Epithelial cell of prostate (primary cell): ENCODE measurements around the gene CFAP77.
A peak's percentile ranks its signal among the peaks of the same experiment; 100 is the strongest.
"Not testable (repeated sequence)": the region's sequence is repeated elsewhere in the genome, so short reads cannot be mapped to it uniquely, and the experiment has no call there.

Source experiments
- DNase-seq: peaks from one replicate; pipeline ENCODE4 v3.0.0-alpha.2; 2011; ENCODE audit warnings: low read depth, low spot score
- H3K27ac ChIP-seq: fragments of 450-650 bp; 2 replicates; pipeline ENCODE4 v1.5.1; 2017; ENCODE audit warnings: mild to moderate bottlenecking

The CFAP77 gene

GRCh38 chr9:132409828-132410528 lies at the start of gene CFAP77:
Gene CFAP77, plus strand, starts transcription at chr9:132410211. Its CDS starts 61 bp downstream, at chr9:132410272.
- no peak within 1 kb of the TSS for H3K27ac ChIP-seq
- no peak for DNase-seq

DNA sequence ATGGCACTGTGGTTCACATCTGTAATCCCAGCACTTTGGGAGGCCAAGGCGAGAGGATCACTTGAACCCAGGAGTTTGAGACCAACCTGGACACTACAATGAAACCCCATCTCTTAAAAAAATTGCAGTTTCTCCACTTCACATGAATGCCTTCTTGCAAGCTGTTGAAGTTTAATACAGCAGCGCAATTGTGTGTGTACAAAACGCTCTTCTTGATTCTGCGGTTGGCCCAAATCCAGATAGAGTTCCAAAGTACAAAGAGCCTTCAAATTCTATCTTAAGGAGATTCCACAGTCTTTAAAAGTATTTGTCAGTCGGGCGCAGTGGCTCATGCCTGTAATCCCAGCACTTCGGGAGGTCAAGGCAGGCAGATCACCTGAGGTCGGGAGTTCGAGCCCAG lies 45.9 kb upstream of the CFAP77 start:
- H3K27ac ChIP-seq = no peak overlapping the region
- no peak for DNase-seq

- no peak overlapping the region for H3K27ac ChIP-seq
- DNase-seq = no peak
Measured at GRCh38 chr9:132365986-132366385, 44.0 kb upstream of the CFAP77 start.

DNA sequence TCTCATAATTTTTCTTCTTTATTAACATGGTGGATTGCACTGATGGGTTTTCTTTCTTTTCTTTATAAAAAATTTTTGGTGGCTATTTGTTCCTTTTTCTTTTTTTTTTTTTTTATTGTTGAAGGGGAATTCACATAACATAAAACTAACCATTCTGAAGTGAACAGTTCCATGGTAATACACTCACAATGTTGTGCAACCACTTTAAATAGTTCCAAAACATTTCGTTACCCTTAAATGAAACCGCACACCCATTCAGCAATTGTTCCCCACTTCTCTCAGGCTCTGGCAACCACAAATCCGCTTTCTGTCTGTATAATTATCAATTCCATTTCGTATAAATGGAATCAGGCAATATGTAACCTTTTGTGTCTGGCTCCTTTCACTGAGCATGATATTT lies 43.5 kb upstream of the CFAP77 start:
- H3K27ac ChIP-seq = no peak overlapping the region
- DNase-seq = no peak

DNA sequence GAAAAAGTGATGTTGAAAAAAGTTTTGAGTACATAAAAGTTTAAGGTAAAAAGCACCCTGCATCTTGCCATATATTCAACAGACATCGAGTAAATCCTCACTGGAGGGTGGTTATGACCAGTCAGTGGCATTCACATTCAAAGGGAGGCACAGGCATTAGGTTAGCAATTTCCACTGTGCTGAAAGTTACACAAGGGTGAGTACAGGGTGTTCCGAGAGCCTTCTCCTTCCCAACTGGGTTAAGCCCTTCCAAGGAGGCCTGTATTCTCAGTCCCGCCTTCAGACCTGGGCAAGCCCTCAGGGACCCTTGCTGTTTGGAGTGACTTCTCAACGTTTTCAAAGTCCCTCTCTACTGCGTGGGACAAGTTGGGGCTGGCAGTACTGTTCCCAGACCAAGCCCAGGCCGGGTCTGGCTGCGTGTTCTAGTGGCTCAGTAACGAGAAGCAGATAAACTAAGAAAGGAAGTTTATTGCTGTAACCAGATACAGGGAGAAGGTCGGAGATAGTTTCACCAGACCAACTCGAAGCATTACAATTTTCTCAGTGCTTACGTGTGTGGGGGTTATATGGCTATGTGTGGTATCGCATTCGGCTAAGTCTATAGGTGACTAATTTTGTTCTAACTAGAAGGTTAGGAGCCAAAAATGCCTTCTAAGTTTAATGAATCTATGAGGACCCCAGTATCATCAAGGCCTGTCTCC lies 42.2 kb upstream of the CFAP77 start:
- DNase-seq = no peak
- H3K27ac ChIP-seq = peak overlapping the region; percentile 6

DNA sequence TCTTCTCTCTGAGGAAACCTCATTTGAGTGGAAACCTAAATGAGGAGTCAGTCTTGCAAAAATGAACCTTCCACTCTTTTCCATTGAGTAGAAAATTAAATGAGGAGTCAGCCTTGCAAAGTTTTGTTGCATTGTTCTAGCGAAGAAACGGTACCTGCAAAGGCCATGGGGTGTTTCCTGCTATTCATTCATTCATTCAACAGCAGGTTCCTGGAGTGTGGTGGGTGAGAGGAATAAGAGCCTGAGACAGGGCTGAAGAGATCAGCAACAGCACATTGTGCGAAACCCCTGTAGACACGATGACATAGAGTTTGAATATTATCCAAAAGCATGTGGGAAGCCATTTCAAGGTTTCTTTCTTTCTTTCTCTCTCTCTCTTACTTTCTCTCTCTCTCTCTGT lies 40.6 kb upstream of the CFAP77 start:
- no peak overlapping the region for H3K27ac ChIP-seq
- no peak for DNase-seq

DNA sequence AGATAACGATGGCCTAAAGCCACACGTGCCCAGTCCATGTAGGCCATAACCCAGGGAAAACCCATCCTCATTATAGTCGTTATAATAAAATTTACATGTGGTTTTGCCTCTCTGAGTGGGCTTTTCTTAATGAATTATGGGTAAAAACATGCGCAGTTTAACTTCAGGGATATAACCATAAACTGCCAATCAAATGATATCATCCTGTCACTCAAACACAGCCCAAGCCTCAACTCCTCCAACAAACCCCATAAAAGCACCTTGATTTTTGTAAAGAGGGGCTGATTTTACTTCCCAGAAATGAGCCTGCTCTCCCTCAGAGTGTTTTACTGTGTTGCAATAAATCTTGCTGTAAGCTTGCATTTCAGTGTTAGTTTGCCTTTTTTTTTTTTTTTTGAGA lies 39.4 kb upstream of the CFAP77 start:
- DNase-seq = no peak
- no peak overlapping the region for H3K27ac ChIP-seq

GRCh38 chr9:132372177-132373095 lies 37.6 kb upstream of the CFAP77 start:
- peak overlapping the region; percentile 26 for H3K27ac ChIP-seq
- peak; percentile 33 for DNase-seq

DNA sequence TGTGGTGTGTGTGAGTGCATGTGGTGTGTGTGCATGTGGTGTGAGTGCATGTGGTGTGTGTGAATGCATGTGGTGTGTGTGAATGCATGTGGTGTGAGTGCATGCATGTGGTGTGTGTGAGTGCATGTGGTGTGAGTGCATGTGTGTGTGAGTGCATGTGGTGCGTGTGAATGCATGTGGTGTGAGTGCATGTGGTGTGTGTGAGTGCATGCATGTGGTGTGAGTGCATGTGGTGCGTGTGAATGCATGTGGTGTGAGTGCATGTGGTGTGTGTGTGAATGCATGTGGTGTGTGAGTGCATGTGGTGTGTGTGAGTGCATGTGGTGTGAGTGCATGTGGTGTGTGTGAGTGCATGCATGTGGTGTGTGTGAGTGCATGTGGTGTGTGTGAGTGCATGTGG lies 32.2 kb upstream of the CFAP77 start:
- not testable (repeated sequence) for H3K27ac ChIP-seq, DNase-seq

- not testable (repeated sequence) for DNase-seq, H3K27ac ChIP-seq
Measured at GRCh38 chr9:132378416-132378815, 31.6 kb upstream of the CFAP77 start.

GRCh38 chr9:132381966-132382541 lies 28.0 kb upstream of the CFAP77 start:
- no peak for DNase-seq
- no peak overlapping the region for H3K27ac ChIP-seq

DNA sequence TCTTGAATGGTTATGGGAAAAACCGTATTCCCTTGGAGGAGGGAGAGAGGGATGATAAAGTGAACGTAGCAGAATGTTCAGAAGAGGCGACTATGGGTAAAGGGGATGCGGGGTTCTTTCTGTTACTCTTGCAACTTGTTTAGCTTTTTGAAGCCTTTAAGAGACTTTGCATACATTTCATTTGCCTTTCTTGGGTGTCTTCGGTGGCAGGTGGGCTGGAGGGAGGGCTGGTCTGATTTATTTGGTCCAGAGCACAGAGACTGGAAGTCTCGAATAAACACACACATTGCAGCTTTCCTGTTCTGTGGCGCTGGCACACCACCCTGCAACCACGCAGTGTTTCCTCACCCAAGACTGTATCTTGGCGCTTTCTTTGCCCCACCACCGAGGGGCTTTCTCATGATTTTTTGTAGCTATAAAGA lies 26.5 kb upstream of the CFAP77 start:
- DNase-seq = no peak
- no peak overlapping the region for H3K27ac ChIP-seq

DNA sequence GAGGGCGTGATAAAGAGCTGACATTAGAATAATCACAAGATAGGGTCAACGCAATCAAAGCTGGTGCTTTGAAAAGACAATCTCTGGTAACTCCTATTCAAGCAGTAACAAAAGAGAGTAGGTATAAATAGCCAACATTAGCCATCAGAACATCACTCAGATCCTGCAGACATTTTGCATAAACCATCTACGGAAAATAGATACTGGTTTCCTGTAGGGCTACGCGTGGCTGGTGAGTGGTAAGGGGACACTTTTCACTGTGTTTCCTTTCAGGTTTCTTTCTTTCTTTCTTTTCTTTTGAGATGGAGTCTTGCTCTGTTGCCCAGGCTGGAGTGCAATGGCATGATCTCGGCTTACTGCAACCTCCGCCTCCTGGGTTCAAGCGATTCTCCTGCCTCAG lies 25.6 kb upstream of the CFAP77 start:
- DNase-seq = no peak
- H3K27ac ChIP-seq = no peak overlapping the region

DNA sequence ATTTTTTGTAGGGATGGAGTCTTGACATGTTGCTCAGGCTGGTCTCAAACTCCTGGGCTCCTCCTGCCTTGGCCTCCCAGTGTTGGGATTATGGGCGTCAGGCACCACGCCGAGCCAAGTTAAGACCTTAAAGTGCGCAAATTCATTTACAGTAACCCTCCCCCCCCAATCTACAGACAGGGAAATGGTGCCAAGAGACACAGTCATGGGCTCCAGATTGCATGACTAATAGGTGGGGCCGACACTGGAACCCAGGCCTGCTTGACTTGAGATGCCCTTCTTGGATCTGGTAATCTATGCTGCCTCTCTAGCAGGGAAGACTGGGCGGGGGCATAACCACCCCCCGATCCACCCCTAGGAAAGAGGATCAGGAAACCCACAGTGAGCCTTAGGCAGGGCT lies 22.9 kb upstream of the CFAP77 start:
- H3K27ac ChIP-seq = no peak overlapping the region
- DNase-seq = no peak

- no peak overlapping the region for H3K27ac ChIP-seq
Measured at GRCh38 chr9:132390966-132391365, 19.0 kb upstream of the CFAP77 start.

GRCh38 chr9:132391449-132391848 lies 18.6 kb upstream of the CFAP77 start:
- no peak for DNase-seq
- no peak overlapping the region for H3K27ac ChIP-seq

More at GRCh38 chr9:132390966-132391365, 19.0 kb upstream of the CFAP77 start:
- no peak for DNase-seq

GRCh38 chr9:132395560-132395959 lies 14.5 kb upstream of the CFAP77 start:
- DNase-seq = no peak
- no peak overlapping the region for H3K27ac ChIP-seq

- H3K27ac ChIP-seq = no peak overlapping the region
- DNase-seq = no peak
Measured at GRCh38 chr9:132401824-132402223, 8.2 kb upstream of the CFAP77 start.

DNA sequence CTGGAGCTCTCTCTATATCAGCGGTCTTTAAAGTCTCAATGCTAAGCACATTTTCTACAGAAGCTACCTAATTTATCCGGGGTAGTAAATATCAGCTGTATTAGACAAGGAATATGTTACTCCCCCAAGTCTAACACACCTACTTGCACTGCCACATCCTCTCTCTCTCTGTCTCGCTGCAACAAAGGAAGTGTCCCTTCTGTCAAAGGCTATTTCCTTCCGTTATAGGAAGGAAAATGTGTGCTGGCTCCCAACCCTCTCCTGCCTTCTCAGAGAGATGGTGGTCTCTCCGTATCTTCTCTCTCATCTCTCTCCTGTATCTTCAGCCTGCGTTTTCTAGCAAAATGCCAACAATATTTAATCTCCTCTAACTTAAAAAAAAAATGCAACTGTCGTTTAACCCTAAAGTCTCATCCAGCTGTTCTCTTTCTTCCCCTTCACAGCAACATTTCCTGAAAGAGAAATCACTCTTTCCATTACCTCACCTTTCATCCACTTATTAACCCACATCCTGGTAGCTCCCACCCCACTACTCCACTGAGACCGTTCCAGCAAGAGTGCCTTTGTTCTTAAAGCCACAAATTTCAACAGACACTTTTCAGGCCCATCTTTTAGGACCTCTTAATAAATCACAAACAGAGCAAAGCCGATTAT lies 5.7 kb upstream of the CFAP77 start:
- DNase-seq = no peak

GRCh38 chr9:132406554-132407122 lies 3.4 kb upstream of the CFAP77 start, which contains the start of gene TTF1:
Gene TTF1, minus strand, starts transcription at chr9:132406840. Its CDS starts 4,019 bp downstream, at chr9:132402821.
- DNase-seq = peak; percentile 40
- H3K27ac ChIP-seq = peak within 1 kb of the TSS; percentile 4

More for the DNA sequence above, 5.7 kb upstream of the CFAP77 start:
- no peak overlapping the region for H3K27ac ChIP-seq
